ENCODE data around the gene KAZN.
"Not testable (repeated sequence)": the region's sequence is repeated elsewhere in the genome, so short reads cannot be mapped to it uniquely, and the experiment has no call there.

The KAZN gene

GRCh38 chr1:14598498-14599182 is at the start of gene KAZN:
Gene KAZN (plus strand): TSS chr1:14598685.
- no peak for DNase-seq

GRCh38 chr1:14549897-14550620 is 48.4 kb upstream of the KAZN start:
- DNase-seq = no peak

GRCh38 chr1:14551386-14551785 is 47.1 kb upstream of the KAZN start:
- no peak for DNase-seq

GRCh38 chr1:14552246-14552965 is 46.1 kb upstream of the KAZN start:
- no peak for DNase-seq

- DNase-seq = no peak
These were observed 44.8 kb upstream of the KAZN start for GRCh38 chr1:14553711-14554110.

- no peak for DNase-seq
These were observed 43.4 kb upstream of the KAZN start for GRCh38 chr1:14555091-14555490.

- DNase-seq = no peak
These were observed 37.3 kb upstream of the KAZN start for GRCh38 chr1:14561014-14561693.

- no peak for DNase-seq
These were observed 33.4 kb upstream of the KAZN start for GRCh38 chr1:14565090-14565489.

GRCh38 chr1:14567056-14567455 is 31.4 kb upstream of the KAZN start:
- DNase-seq = no peak

GRCh38 chr1:14567903-14568302 is 30.6 kb upstream of the KAZN start:
- no peak for DNase-seq

- no peak for DNase-seq
These were observed 29.6 kb upstream of the KAZN start for GRCh38 chr1:14568716-14569355.

- no peak for DNase-seq
These were observed 28.0 kb upstream of the KAZN start for GRCh38 chr1:14570514-14570913.

- DNase-seq = no peak
These were observed 26.4 kb upstream of the KAZN start for GRCh38 chr1:14571810-14572767.

GRCh38 chr1:14572861-14573260 is 25.6 kb upstream of the KAZN start:
- no peak for DNase-seq

GRCh38 chr1:14576155-14576554 is 22.3 kb upstream of the KAZN start:
- DNase-seq = no peak

- no peak for DNase-seq
These were observed 21.2 kb upstream of the KAZN start for GRCh38 chr1:14577261-14577660.

- DNase-seq = no peak
These were observed 20.3 kb upstream of the KAZN start for GRCh38 chr1:14578156-14578555.

GRCh38 chr1:14580295-14580694 is 18.2 kb upstream of the KAZN start:
- not testable (repeated sequence) for DNase-seq

GRCh38 chr1:14580986-14581385 is 17.5 kb upstream of the KAZN start:
- no peak for DNase-seq

- no peak for DNase-seq
These were observed 14.7 kb upstream of the KAZN start for GRCh38 chr1:14583788-14584187.

- DNase-seq = no peak
These were observed 12.8 kb upstream of the KAZN start for GRCh38 chr1:14585728-14586127.

Measured in stimulated activated naive CD4-positive, alpha-beta T cell treated with Interleukin-2 at 50 U/mL for 16 hours (primary cell).